Activated CD4-positive, alpha-beta T cell treated with anti-CD3 and anti-CD28 coated beads, Interleukin-2, amount 10 ng/mL, durations not matched to agents 24 days and 14 days (primary cell): ENCODE data around the gene ING1. TPM values are rescaled to one million over a fixed set of nuclear protein-coding genes. Genes with fewer than 3 reads are reported as not detected.
A peak's percentile ranks its signal among the peaks of the same experiment; 100 is the strongest.
"Not testable (repeated sequence)": the region's sequence is repeated elsewhere in the genome, so short reads cannot be mapped to it uniquely, and the experiment has no call there.

Experiments
- DNase-seq: peaks from one replicate; pipeline ENCODE4 v3.0.0; 2022
- H3K27ac Mint-ChIP-seq: one replicate; pipeline ENCODE4 v1.8.0; 2022; ENCODE audit warnings: mild to moderate bottlenecking, mixed read lengths
- H3K27me3 Mint-ChIP-seq: one replicate; pipeline ENCODE4 v1.8.0; 2022; ENCODE audit warnings: mixed read lengths
- H3K36me3 Mint-ChIP-seq: one replicate; pipeline ENCODE4 v1.8.0; 2022; ENCODE audit warnings: low read depth, mild to moderate bottlenecking, mixed read lengths
- H3K4me1 Mint-ChIP-seq: one replicate; pipeline ENCODE4 v1.8.0; 2021; ENCODE audit warnings: mixed read lengths
- H3K4me3 Mint-ChIP-seq: one replicate; pipeline ENCODE4 v1.8.0; 2022; ENCODE audit warnings: mild to moderate bottlenecking, moderate library complexity, mixed read lengths
- H3K9me3 Mint-ChIP-seq: one replicate; pipeline ENCODE4 v1.8.0; 2021; ENCODE audit warnings: mixed read lengths
- intact Hi-C: fragments of 100-400 bp; cut with micrococcal nuclease; formaldehyde crosslinking; loops from one replicate; pipeline ENCODE4 v1.15.1; 2023
- total RNA-seq: library from RNA; stranded (reverse); gene quantifications from 2 replicates; pipeline ENCODE4 v1.2.3, GENCODE V29; 2022

Gene ING1
- total RNA-seq, result 16.7 and 18.4 TPM in 2 replicates

- H3K4me3 Mint-ChIP-seq, result peak within 1 kb of the TSS; percentile 100
- H3K27ac Mint-ChIP-seq, result peak within 1 kb of the TSS; percentile 98
- peaks cover 5% of the 10 kb centered on the region for H3K36me3 Mint-ChIP-seq
- intact Hi-C loops, result loop anchor here (1.0 to 10.0 kb wide), 3 partner anchors 202 to 926 kb away; partner anchors contain the start of genes ANKRD10 and IRS2
- H3K9me3 Mint-ChIP-seq, result no peaks in the 10 kb centered on the region
- H3K4me1 Mint-ChIP-seq, result peaks cover 27% of the 10 kb centered on the region
- peaks cover 2% of the 10 kb centered on the region for H3K27me3 Mint-ChIP-seq
- DNase-seq, result no peak
Observed at GRCh38 chr13:110713642-110713952, at the start of gene ING1. TSS of gene ING1 (plus strand) at chr13:110713700. CDS start at chr13:110714150, 450 bp downstream.

GRCh38 chr13:110664041-110664440, 49.5 kb upstream of the ING1 start:
- no peak overlapping the region for H3K27ac Mint-ChIP-seq
- DNase-seq, result no peak
- H3K4me3 Mint-ChIP-seq, result no peak overlapping the region
- intact Hi-C loops, result no loop called here
- H3K4me1 Mint-ChIP-seq, result peaks cover under 1% of the 10 kb centered on the region
- peaks cover 67% of the 10 kb centered on the region for H3K36me3 Mint-ChIP-seq
- H3K9me3 Mint-ChIP-seq, result peaks cover 3% of the 10 kb centered on the region
- no peaks in the 10 kb centered on the region for H3K27me3 Mint-ChIP-seq

GRCh38 chr13:110664673-110665072, 48.8 kb upstream of the ING1 start:
- H3K27me3 Mint-ChIP-seq, result no peaks in the 10 kb centered on the region
- H3K27ac Mint-ChIP-seq, result no peak overlapping the region
- H3K36me3 Mint-ChIP-seq, result peaks cover 64% of the 10 kb centered on the region
- DNase-seq, result no peak
- intact Hi-C loops, result no loop called here
- H3K4me3 Mint-ChIP-seq, result no peak overlapping the region
- H3K4me1 Mint-ChIP-seq, result no peaks in the 10 kb centered on the region
- peaks cover 3% of the 10 kb centered on the region for H3K9me3 Mint-ChIP-seq

- Mint-ChIP-seq H3K27me3 (no peaks in the 10 kb centered on the region), H3K27ac (no peak overlapping the region), H3K36me3 (peaks cover 61% of the 10 kb centered on the region), H3K9me3 (peaks cover 3% of the 10 kb centered on the region), H3K4me1 (peaks cover 1% of the 10 kb centered on the region), H3K4me3 (no peak overlapping the region)
- intact Hi-C loops, result no loop called here
- DNase-seq, result no peak
Observed at GRCh38 chr13:110665491-110666254, 47.8 kb upstream of the ING1 start.

GRCh38 chr13:110666255-110666533, 47.3 kb upstream of the ING1 start:
- DNase-seq, result no peak
- Mint-ChIP-seq H3K4me3 (no peak overlapping the region), H3K4me1 (peaks cover 6% of the 10 kb centered on the region), H3K27ac (no peak overlapping the region), H3K9me3 (peaks cover 3% of the 10 kb centered on the region), H3K36me3 (peaks cover 62% of the 10 kb centered on the region), H3K27me3 (no peaks in the 10 kb centered on the region)
- intact Hi-C loops, result no loop called here

- Mint-ChIP-seq H3K36me3 (peaks cover 59% of the 10 kb centered on the region), H3K4me1 (peaks cover 10% of the 10 kb centered on the region), H3K9me3 (no peaks in the 10 kb centered on the region), H3K4me3 (no peak overlapping the region), H3K27me3 (no peaks in the 10 kb centered on the region), H3K27ac (no peak overlapping the region)
- no peak for DNase-seq
- intact Hi-C loops, result no loop called here
Observed at GRCh38 chr13:110669036-110669435, 44.5 kb upstream of the ING1 start.

GRCh38 chr13:110669814-110670213, 43.7 kb upstream of the ING1 start:
- H3K9me3 Mint-ChIP-seq, H3K4me3 Mint-ChIP-seq, intact Hi-C loops, H3K27me3 Mint-ChIP-seq, H3K27ac Mint-ChIP-seq, DNase-seq, H3K4me1 Mint-ChIP-seq: not testable (repeated sequence)
- H3K36me3 Mint-ChIP-seq, result peaks cover 64% of the 10 kb centered on the region

GRCh38 chr13:110676595-110677587, 36.6 kb upstream of the ING1 start:
- intact Hi-C loops, result no loop called here
- no peaks in the 10 kb centered on the region for H3K9me3 Mint-ChIP-seq
- H3K4me1 Mint-ChIP-seq, result peaks cover 13% of the 10 kb centered on the region
- peak overlapping the region; percentile 85 for H3K27ac Mint-ChIP-seq
- DNase-seq, result no peak
- H3K36me3 Mint-ChIP-seq, result peaks cover 76% of the 10 kb centered on the region
- H3K27me3 Mint-ChIP-seq, result no peaks in the 10 kb centered on the region
- no peak overlapping the region for H3K4me3 Mint-ChIP-seq

GRCh38 chr13:110677731-110678545, 35.6 kb upstream of the ING1 start:
- DNase-seq, result no peak

GRCh38 chr13:110680852-110681251, 32.6 kb upstream of the ING1 start:
- peak; percentile 71 for DNase-seq
- intact Hi-C loops, result no loop called here
- no peaks in the 10 kb centered on the region for H3K9me3 Mint-ChIP-seq
- H3K27me3 Mint-ChIP-seq, result no peaks in the 10 kb centered on the region
- no peak overlapping the region for H3K27ac Mint-ChIP-seq
- peaks cover 11% of the 10 kb centered on the region for H3K4me1 Mint-ChIP-seq
- H3K36me3 Mint-ChIP-seq, result peaks cover 63% of the 10 kb centered on the region
- H3K4me3 Mint-ChIP-seq, result no peak overlapping the region

More at GRCh38 chr13:110677731-110678545, 35.6 kb upstream of the ING1 start:
- H3K27me3 Mint-ChIP-seq, result no peaks in the 10 kb centered on the region
- H3K4me1 Mint-ChIP-seq, result peaks cover 9% of the 10 kb centered on the region
- intact Hi-C loops, result no loop called here
- no peaks in the 10 kb centered on the region for H3K9me3 Mint-ChIP-seq
- H3K4me3 Mint-ChIP-seq, result no peak overlapping the region
- H3K36me3 Mint-ChIP-seq, result peaks cover 70% of the 10 kb centered on the region
- peak overlapping the region; percentile 46 for H3K27ac Mint-ChIP-seq

GRCh38 chr13:110681868-110682550, 31.5 kb upstream of the ING1 start:
- Mint-ChIP-seq H3K4me1 (peaks cover 2% of the 10 kb centered on the region), H3K36me3 (peaks cover 53% of the 10 kb centered on the region), H3K27me3 (no peaks in the 10 kb centered on the region), H3K4me3 (no peak overlapping the region), H3K9me3 (no peaks in the 10 kb centered on the region), H3K27ac (no peak overlapping the region)
- no peak for DNase-seq
- intact Hi-C loops, result loop anchor here (2.0 kb wide), 1 partner anchor 137 kb away; no protein-coding TSS in a partner anchor

- Mint-ChIP-seq H3K27ac (no peak overlapping the region), H3K36me3 (peaks cover 50% of the 10 kb centered on the region), H3K27me3 (no peaks in the 10 kb centered on the region), H3K4me1 (peaks cover 1% of the 10 kb centered on the region), H3K9me3 (no peaks in the 10 kb centered on the region), H3K4me3 (no peak overlapping the region)
- intact Hi-C loops, result loop anchor here (2.0 kb wide), 1 partner anchor 136 kb away; no protein-coding TSS in a partner anchor
- DNase-seq, result no peak
Observed at GRCh38 chr13:110682746-110683145, 30.8 kb upstream of the ING1 start.
